Measurements from ENCODE around the gene MYH6. TPM values are rescaled to one million over a fixed set of nuclear protein-coding genes. Genes with fewer than 3 reads are reported as not detected.

Gene MYH6
- polyA plus RNA-seq, 1 donor, result 0.13 TPM

DNA sequence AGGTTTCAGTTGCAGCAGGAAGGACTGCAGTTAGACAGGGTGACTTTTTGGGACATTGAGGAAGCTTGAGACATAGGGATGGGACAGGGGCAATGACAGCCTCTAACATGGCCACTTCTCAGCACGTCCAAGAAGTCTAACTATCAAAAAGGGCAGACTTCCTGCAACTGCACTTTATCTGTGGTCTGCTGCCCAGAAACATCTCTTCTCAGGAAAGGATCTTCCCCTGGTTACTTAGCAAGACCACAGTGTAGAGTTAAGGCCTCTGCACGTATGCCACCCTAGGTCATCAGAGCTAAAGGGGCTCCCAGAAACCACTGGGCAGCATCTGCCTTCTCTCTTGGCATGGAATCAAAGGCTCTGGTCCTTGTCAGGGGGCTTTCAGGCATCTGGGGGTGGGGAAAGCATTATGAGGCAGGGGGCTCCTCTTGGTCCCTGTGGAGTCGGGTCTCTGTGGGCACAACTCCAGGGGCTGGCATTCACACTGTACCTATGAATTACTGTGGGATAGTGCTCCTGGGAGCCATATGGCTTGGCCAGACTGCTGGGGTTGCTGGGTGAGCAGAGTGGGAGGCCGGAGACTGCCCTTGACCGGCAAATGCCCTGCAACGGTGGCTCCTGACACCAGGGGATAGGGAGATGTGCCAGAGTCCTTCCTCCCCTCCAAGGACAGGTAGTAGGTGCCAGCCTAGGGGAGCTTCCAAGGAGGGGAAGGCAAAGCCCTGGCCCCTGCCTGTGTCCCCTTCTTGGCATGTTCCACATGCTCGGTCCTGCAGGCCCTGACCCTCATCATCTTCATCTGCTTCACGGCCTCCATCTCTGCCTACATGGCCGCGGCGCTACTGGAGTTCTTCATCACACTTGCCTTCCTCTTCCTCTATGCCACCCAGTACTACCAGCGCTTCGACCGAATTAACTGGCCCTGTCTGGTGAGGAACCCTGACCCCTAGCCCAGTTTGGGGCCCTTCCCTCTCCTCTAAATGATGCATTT lies 30.2 kb downstream of the MYH6 start:
- DNase-seq, result no peak

DNA sequence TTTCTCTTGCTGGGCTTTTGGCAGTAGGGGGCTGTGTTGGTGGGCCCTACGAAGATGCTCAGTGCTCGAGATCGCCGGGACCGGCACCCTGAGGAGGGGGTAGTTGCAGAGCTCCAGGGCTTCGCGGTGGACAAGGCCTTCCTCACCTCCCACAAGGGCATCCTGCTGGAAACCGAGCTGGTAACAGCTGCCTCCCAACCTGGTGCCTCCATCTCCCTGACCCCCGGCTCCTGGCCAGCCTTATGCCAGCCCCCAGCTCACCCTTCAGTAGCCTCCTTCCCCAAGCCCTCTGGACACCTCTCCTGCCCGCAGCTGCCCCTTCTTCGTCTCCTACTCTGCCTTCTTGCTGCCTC lies 30.9 kb downstream of the MYH6 start:
- DNase-seq, result no peak

DNA sequence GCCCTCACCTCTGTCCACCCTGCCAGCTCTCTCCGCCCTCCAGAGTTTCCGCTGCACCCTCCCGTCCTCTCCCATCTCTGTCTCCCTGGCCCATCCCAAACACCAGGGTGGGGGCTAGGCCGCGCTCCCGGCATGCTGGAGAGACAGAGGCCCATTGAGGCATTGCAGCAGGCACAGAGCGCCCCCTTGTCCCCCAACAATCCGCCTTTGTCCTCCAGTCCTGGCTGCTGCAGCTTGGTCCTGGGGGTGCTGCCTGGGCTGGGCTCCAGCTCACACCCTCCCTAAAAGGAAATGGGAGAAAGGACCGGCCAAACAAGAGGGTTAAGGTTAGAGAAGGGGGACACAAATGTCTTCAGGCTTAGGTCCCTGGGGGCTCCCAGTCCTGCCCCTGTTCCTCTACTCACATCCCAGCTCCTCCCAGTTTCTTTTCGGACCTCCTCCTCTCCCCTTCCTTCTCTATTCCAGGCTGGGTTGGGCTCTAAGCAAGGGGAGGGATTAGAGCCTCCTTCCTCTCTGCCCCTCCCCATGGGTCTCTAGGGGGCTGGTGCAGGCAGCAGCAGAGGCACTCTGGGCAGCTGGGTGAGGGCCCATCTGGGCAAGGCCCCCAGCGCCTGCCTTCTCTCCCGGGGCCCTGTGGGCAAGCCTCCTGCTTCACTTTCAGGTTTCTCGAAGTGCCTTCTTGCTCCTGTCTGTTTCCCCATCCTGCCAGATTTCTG lies 31.4 kb downstream of the MYH6 start, which contains the start of gene CMTM5:
Gene CMTM5, plus strand, starts transcription at position 565 of the 716 bp plus-strand sequence. CDS start 206 bp downstream, outside the sequence.
- DNase-seq, result no peak

DNA sequence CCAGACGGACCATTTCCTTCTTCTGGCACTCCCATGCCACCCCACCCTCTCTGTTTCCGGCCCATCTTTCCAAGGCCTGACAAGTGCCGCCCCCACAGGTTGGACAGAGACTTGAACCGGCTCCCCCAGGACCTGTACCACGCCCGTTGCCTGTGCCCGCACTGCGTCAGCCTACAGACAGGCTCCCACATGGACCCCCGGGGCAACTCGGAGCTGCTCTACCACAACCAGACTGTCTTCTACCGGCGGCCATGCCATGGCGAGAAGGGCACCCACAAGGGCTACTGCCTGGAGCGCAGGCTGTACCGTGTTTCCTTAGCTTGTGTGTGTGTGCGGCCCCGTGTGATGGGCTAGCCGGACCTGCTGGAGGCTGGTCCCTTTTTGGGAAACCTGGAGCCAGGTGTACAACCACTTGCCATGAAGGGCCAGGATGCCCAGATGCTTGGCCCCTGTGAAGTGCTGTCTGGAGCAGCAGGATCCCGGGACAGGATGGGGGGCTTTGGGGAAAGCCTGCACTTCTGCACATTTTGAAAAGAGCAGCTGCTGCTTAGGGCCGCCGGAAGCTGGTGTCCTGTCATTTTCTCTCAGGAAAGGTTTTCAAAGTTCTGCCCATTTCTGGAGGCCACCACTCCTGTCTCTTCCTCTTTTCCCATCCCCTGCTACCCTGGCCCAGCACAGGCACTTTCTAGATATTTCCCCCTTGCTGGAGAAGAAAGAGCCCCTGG lies 32.4 kb downstream of the MYH6 start:
- DNase-seq, result no peak

DNA sequence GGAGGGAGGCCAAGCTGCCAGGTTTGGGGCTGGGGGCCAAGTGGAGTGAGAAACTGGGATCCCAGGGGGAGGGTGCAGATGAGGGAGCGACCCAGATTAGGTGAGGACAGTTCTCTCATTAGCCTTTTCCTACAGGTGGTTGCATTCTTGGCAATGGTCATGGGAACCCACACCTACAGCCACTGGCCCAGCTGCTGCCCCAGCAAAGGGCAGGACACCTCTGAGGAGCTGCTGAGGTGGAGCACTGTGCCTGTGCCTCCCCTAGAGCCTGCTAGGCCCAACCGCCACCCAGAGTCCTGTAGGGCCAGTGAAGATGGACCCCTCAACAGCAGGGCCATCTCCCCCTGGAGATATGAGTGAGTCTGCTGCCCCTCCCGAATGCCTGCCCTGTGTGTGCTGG lies 35.0 kb downstream of the MYH6 start:
- DNase-seq, result no peak

GRCh38 chr14:23372509-23372908 lies 35.6 kb downstream of the MYH6 start, which contains the start of gene IL25:
Gene IL25 (plus strand): TSS chr14:23372809.
- DNase-seq, result no peak

GRCh38 chr14:23371865-23372264 lies 36.2 kb downstream of the MYH6 start:
- DNase-seq, result no peak

DNA sequence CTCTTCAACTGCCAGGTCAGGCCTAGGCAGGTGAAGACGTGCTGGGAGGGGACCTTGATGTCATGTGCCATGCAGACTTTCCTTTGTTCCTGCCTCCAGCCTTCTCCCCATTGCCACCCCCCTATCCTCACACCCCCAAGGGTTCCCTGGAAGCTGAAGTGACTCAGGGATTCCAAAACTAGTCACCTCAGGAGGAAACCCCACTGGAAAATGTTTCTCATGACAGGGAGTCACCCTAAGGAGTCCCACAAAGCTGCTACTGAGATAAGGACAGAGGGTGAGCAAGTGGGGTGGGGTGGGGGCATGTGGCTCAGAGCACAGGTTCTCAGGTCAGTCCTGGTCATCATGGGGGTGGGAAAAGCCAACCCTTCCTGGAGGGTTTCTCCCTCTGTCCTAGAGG lies 37.9 kb downstream of the MYH6 start:
- DNase-seq, result no peak

DNA sequence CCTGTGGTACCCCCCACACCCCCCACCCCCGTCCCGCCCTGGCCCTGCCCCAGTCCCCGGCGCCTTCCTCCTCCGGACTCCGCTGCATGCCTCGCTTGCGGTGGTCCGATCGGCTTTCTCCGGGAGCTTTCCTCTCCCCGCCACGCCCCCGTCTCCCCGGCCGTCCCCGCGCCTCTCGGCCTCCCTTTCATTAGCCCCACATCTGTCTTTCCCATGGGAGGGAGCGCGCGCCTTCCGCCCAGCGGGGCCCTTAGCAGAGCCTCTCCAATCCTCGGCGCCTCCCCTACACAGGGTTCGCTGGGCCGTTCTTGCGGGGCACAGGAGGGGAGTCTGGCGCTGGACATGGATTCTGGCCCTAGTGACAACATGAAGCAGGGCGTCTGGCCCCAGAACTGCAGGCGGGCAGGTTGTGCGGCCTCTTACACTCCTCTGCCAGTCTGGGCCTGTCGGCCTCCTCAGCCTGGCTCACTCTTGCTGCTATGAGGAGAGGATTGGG lies 41.6 kb downstream of the MYH6 start:
- peak; percentile 86 for DNase-seq

DNA sequence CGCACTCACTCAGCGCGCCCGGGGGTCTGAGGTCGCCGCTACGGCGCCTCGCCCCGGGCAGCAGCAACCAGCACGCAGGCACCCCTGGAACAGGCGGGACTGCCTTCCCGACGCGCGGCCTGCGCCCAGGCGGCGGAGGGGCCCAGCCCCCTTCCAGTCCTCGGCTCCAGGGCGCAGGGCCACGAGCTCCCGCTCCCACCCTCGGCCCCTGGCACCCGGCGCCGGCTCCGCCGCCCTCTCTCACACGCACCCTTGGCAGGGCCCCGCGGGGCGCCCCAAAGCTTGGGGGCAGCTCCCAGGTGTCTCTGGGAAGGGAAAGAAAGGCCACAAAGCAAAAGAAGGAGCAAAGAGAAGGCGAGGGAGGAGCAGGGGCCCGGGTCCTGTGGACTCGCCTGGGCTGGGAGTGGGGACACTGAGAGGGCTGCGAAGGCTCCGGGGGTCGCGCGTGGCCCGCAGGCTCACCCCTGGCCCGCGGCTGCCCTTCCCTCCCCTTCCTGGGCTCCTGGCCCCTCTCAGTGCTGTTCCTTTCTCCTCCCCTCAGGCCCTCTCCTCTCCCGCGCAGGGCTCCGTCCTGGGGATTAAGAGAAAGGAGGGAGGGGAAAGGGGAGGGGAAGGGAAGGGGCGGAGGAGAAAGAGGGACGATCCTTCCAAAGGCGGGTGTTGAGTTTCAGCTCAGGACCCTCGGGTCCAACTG lies 42.2 kb downstream of the MYH6 start:
- peak; percentile 96 for DNase-seq

DNA sequence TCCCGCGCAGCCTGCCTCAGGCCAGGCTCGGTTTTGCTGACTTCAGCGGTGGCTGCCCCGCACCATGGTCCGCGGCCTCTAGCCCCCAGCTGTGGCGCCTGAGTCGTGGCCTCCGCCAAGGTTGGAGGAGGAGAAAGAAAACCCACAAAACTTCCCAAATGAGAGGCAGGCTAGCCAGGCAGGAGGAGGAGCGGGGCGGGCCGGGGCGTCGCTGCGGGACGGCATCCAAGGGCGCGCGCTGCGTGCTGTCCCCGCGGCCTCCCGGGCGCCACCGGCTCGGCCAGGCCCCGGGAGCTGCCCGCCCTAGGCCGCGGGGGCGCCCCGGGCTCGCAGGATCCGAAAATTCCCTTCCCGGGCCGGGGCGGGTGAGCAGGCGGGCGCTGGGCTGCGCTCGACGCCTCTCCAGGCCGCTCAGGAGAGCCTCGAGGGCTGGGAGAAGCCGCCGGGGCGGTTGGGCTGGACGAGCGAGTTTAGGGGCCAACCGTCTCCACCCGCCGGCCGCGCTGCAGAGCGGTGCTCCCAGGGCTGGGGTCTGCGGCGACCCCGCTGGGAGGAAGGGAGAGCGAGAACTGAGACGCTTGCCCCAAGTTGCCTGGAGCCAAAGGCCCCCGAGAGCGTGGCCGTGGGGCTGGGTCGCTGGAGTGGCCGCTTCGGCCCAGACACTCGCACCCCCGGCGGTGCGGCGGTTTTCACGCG lies 42.9 kb downstream of the MYH6 start, which contains the start of gene EFS:
Gene EFS, minus strand, starts transcription at position 137 of the 696 bp plus-strand sequence. CDS start 147 bp downstream, outside the sequence.
- DNase-seq, result peak; percentile 27

DNA sequence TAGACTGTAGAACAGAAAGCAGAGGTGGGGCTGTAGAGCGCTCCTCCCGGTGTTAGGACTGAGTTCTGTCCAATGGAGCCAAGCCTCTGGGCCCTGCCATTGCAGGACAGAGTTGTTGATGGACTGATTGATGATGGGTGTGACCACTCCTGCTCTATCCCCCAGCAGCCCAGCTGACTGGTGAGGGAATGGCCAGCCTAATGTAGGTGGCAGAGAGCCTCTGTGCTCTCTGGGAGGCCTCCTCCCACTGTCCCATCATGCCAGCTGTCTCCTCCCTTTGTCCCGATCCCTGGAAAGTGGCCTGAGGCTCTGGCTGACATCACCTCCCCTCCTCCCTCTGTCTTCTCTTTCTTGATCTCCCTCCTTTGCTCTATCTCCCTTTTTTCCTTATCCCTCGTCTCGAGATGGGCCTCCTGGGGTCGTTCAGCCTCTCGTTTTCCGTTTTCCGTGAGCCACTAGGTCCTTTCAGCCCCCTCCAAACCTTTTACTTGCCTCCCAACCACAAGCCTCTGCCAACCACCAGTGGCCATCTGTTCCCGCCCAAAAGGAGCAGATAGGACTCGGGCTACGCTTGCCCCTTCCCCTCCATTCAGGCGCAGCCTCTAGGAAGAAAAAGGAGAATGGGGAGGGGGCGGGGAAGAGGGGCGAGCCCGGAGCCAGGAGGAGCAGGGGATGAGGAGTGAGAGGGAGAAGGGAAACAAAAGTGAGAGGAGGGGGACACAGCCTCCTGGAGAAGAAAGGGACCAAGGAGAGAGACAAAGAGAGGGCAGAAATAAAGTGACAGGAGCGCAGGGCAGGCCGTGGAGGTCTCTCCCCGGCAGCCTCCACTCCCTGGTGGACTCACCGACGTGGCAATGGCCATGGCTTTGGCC lies 43.7 kb downstream of the MYH6 start:
- DNase-seq, result peak; percentile 32

DNA sequence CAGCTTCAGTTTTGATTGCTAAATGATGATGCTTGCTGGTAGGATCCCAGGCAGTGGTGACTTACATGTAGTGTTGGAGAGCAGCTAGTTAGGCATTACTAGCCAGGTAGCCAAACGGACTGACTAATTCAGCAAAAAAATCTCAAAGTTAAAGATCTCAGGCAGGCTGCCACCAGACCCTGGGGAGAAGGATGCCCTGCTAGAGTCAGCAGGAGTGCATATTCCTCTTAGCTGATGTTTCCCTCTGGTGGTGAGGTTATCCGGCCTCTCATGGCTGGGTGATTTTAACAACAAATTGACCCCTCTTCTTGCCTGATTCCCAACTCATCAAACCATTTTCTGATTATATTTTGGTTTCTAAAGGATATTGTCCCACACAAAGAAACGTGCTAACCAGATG lies 45.9 kb downstream of the MYH6 start:
- DNase-seq, result no peak

GRCh38 chr14:23361763-23362162 lies 46.3 kb downstream of the MYH6 start:
- DNase-seq, result no peak

- no peak for DNase-seq
These were observed 46.8 kb downstream of the MYH6 start for GRCh38 chr14:23361320-23361719.

DNA sequence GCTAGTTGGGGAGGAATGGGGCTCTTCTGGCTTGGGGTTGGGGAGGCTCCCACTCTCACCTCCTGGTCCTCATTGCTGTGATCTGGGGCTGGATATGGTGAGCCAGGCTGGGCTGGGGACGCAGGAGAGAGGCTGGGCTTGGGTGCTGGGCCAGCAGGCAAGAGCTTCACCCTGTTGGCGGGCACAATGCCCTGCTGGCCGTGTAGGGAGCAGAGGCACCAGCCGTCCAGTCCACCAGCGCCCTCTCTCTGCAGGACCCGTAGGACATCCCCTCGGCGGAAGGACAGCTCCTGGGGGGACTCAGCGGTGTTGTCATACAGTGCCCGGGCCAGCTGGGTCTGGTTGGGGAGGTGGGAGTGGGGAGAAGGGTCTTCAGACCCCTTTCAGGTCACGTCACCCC lies 47.6 kb downstream of the MYH6 start:
- no peak for DNase-seq

DNA sequence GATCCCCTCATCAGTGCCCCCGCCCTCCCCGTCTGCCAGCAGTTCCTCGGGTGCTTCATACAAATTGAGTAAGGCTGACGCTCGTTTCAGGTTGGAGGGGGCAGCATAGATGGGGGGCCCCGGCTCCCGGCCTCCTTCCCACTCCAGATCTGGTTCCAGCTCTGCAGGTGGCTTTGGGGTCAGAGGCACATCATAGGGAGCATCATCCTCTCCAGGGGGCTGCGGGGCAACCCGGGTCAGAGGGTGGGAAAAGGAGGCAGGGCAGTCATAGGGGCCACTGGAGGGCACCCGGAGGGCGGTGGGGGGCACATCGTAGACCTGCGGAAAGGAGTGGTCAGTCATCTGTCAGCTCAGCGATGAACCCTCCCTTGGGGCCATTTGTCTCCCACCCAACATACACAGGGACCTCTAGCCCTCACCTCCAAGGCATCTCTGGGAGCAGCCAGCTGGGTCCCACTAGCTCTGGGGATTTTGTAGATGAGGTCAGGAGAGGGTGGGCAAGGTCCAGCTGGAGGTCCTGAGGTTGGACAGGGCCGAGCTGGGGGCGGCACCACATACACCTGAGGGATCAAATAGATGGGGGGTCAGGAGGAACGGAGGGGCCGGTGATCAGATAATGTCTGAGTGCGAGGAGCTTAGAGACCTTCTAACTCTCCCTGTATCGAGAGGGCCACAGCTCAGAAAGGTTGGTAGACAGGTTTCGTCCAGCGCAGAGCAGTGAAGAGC lies 48.2 kb downstream of the MYH6 start:
- no peak for DNase-seq

DNA sequence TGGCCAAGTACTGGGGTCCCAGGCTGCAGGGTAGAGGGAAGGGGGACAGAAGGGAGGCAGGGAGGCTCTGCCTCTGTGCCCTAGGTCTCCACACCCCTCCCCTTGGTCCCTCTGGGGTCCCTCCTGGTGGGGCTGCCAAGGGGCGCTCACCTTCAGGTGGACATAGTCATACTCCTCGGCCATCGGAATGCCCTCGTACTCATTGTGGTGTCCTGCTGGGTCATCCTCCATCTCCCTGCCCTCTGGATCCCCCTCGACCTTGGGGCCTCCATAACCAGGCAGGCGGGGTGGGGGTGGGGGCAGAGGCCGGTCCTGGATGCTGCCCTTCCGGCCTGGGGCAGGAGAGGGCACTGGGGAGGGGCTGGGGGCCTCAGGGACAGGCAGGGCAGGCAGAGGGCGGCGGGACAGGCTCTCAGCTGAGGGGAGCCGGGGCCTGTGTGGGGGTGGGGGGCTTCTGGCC lies 48.9 kb downstream of the MYH6 start:
- no peak for DNase-seq

Data from left kidney (tissue), 2 donors.